ENCODE data around the gene MED13L.

The MED13L gene

GRCh38 chr12:115957686-115958290 lies 319.7 kb downstream of the MED13L start:
- DNase-seq, result no peak

GRCh38 chr12:115956659-115957058 lies 320.8 kb downstream of the MED13L start:
- DNase-seq, result no peak

GRCh38 chr12:115956236-115956635 lies 321.3 kb downstream of the MED13L start:
- no peak for DNase-seq

- DNase-seq, result no peak
These were observed 324.0 kb downstream of the MED13L start for GRCh38 chr12:115953450-115953849.

- DNase-seq, result no peak
These were observed 324.5 kb downstream of the MED13L start for GRCh38 chr12:115953031-115953430.

- no peak for DNase-seq
These were observed 326.5 kb downstream of the MED13L start for GRCh38 chr12:115950959-115951358.

GRCh38 chr12:115949675-115950074 lies 327.8 kb downstream of the MED13L start:
- DNase-seq, result no peak

- DNase-seq, result no peak
These were observed 329.8 kb downstream of the MED13L start for GRCh38 chr12:115947696-115948062.

- no peak for DNase-seq
These were observed 330.4 kb downstream of the MED13L start for GRCh38 chr12:115946867-115947695.

- DNase-seq, result no peak
These were observed 331.4 kb downstream of the MED13L start for GRCh38 chr12:115946092-115946491.

- no peak for DNase-seq
These were observed 332.0 kb downstream of the MED13L start for GRCh38 chr12:115945491-115945885.

GRCh38 chr12:115944837-115945490 lies 332.5 kb downstream of the MED13L start:
- DNase-seq, result no peak

- no peak for DNase-seq
These were observed 333.1 kb downstream of the MED13L start for GRCh38 chr12:115944392-115944742.

GRCh38 chr12:115943630-115944391 lies 333.7 kb downstream of the MED13L start:
- DNase-seq, result no peak

GRCh38 chr12:115943310-115943629 lies 334.2 kb downstream of the MED13L start:
- no peak for DNase-seq

- no peak for DNase-seq
These were observed 335.1 kb downstream of the MED13L start for GRCh38 chr12:115942346-115942745.

GRCh38 chr12:115941362-115941761 lies 336.1 kb downstream of the MED13L start:
- no peak for DNase-seq

GRCh38 chr12:115938794-115939377 lies 338.6 kb downstream of the MED13L start:
- no peak for DNase-seq

GRCh38 chr12:115936997-115937916 lies 340.2 kb downstream of the MED13L start:
- no peak for DNase-seq

GRCh38 chr12:115934877-115935276 lies 342.6 kb downstream of the MED13L start:
- no peak for DNase-seq

- no peak for DNase-seq
These were observed 343.4 kb downstream of the MED13L start for GRCh38 chr12:115934046-115934445.

- DNase-seq, result no peak
These were observed 345.4 kb downstream of the MED13L start for GRCh38 chr12:115932066-115932465.
